AG04450 (cell line): ENCODE data around the gene WSCD2. TPM values are rescaled to one million over a fixed set of nuclear protein-coding genes. Genes with fewer than 3 reads are reported as not detected.

Source experiments
- CTCF ChIA-PET: fragments of 300-600, 350-600 bp; formaldehyde crosslinking; extraction: SDS; loops from one replicate; lab custom pipeline; 2022; ENCODE audit warnings: antibody characterized with exemption, inconsistent platforms; lab: Charles Lee
- POLR2A ChIA-PET: fragments of 350-600 bp; formaldehyde crosslinking; extraction: SDS; loops from one replicate; lab custom pipeline; 2021; ENCODE audit warnings: antibody characterized with exemption, inconsistent platforms; lab: Yijun Ruan, JAX
- DNase-seq: peaks from one replicate; pipeline ENCODE4 v3.0.0-alpha.2; 2011; ENCODE audit warnings: low read depth, low spot score
- H3K27ac ChIP-seq: one replicate; pipeline ENCODE4 v1.5.1; 2012; ENCODE audit warnings: low read depth, low read length, control low read depth
- H3K27me3 ChIP-seq: one replicate; pipeline ENCODE4 v1.6.0; 2012; ENCODE audit warnings: low read length; ENCODE audit not compliant: control insufficient read depth, insufficient read depth
- H3K4me3 ChIP-seq: 2 replicates; pipeline ENCODE4 v1.5.1; 2011; ENCODE audit warnings: mild to moderate bottlenecking, low read depth, low read length, control low read depth
- H3K9me3 ChIP-seq: 2 replicates; pipeline ENCODE4 v1.5.1; 2012; ENCODE audit warnings: low read length; ENCODE audit not compliant: control insufficient read depth, insufficient read depth
- CTCF ChIP-seq: IDR thresholded peaks from 2 replicates; pipeline ENCODE4 v1.5.1; 2011; ENCODE audit warnings: low read depth, low read length, control low read depth, inconsistent platforms
- polyA plus RNA-seq: library from polyadenylated mRNA; depleted of rRNA; stranded (reverse); fragments of >200 nt; gene quantifications from 2 replicates; pipeline ENCODE4 v1.2.3, GENCODE V29; 2011

WSCD2 gene
- polyA plus RNA-seq, 1 experiment = not detected

- no peaks in the 10 kb centered on the region for H3K9me3 ChIP-seq
- no peak for DNase-seq
- POLR2A ChIA-PET = no interaction called here
- TF ChIP-seq CTCF = no peak
- no peak overlapping the region for H3K27ac ChIP-seq
- CTCF ChIA-PET = no interaction called here
- no peaks in the 10 kb centered on the region for H3K27me3 ChIP-seq
- no peak overlapping the region for H3K4me3 ChIP-seq
Measured at GRCh38 chr12:108136697-108137096, 7.6 kb downstream of the WSCD2 start.

- H3K27me3 ChIP-seq = no peaks in the 10 kb centered on the region
- DNase-seq = no peak
- H3K9me3 ChIP-seq = no peaks in the 10 kb centered on the region
- ChIA-PET CTCF (no interaction called here), POLR2A (no interaction called here)
- no peak overlapping the region for H3K27ac ChIP-seq
- H3K4me3 ChIP-seq = no peak overlapping the region
- no peak for TF ChIP-seq CTCF
Measured at GRCh38 chr12:108139454-108139853, 10.4 kb downstream of the WSCD2 start.

GRCh38 chr12:108140501-108140900, 11.4 kb downstream of the WSCD2 start:
- no peak overlapping the region for H3K27ac ChIP-seq
- H3K4me3 ChIP-seq = no peak overlapping the region
- no peak for TF ChIP-seq CTCF
- no peak for DNase-seq
- H3K27me3 ChIP-seq = no peaks in the 10 kb centered on the region
- POLR2A ChIA-PET = no interaction called here
- CTCF ChIA-PET = no interaction called here
- no peaks in the 10 kb centered on the region for H3K9me3 ChIP-seq

- no peak for TF ChIP-seq CTCF
- no peak overlapping the region for H3K4me3 ChIP-seq
- H3K9me3 ChIP-seq = no peaks in the 10 kb centered on the region
- no peaks in the 10 kb centered on the region for H3K27me3 ChIP-seq
- ChIA-PET POLR2A (no interaction called here), CTCF (no interaction called here)
- no peak overlapping the region for H3K27ac ChIP-seq
- no peak for DNase-seq
Measured at GRCh38 chr12:108141600-108142130, 12.6 kb downstream of the WSCD2 start.

GRCh38 chr12:108143144-108143543, 14.1 kb downstream of the WSCD2 start:
- H3K27me3 ChIP-seq = no peaks in the 10 kb centered on the region
- no peak overlapping the region for H3K27ac ChIP-seq
- ChIA-PET POLR2A (no interaction called here), CTCF (no interaction called here)
- no peak for DNase-seq
- no peaks in the 10 kb centered on the region for H3K9me3 ChIP-seq
- no peak overlapping the region for H3K4me3 ChIP-seq
- TF ChIP-seq CTCF = no peak
